HUDEP-2 (cell line): ENCODE results near the gene KCNJ11.
A peak's percentile ranks its signal among the peaks of the same experiment; 100 is the strongest.
"Not testable (repeated sequence)": the region's sequence is repeated elsewhere in the genome, so short reads cannot be mapped to it uniquely, and the experiment has no call there.

ENCODE experiments used
- DNase-seq, 76 experiments: peaks; one replicate each; lab custom pipeline; 2025; ENCODE audit not compliant: unreplicated experiment in 76 of 76; lab: John Stamatoyannopoulos, UW

KCNJ11 gene

DNA sequence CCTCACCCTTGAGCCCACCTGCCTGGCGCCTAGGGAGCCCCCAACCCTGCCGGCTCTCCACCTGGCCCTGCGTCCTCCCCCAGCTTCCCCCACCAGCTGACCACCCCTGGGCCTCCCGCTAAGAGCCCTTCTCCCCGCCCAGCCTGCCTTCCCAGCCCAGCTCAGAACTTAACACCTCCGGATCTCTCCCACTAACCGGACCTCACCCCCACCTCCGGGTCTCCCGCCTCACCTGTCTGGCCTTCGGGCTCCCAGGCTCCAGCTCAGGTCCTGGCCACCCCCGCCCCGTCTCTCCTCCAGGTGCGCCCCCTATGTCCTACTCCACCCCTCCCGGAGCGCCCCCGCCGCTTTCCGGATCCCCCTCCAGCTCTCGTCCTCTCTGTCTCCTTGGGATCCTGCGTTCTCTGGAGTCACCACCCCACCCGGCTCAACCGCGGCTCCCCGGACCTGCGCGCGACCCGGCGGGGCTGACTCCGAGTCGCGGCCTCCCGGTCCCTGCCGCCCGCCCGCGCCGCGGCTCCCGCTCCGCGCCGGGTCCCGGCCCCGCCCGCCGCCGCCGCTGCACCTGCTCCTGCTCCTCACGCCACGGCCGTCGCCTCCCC lies at the start of gene KCNJ11:
Gene KCNJ11 (minus strand): TSS at position 51 of the 602 bp plus-strand sequence. CDS start 568 bp downstream, outside the sequence.
- peak in 2 of 76 experiments; percentile 30 to 52 for DNase-seq

DNA sequence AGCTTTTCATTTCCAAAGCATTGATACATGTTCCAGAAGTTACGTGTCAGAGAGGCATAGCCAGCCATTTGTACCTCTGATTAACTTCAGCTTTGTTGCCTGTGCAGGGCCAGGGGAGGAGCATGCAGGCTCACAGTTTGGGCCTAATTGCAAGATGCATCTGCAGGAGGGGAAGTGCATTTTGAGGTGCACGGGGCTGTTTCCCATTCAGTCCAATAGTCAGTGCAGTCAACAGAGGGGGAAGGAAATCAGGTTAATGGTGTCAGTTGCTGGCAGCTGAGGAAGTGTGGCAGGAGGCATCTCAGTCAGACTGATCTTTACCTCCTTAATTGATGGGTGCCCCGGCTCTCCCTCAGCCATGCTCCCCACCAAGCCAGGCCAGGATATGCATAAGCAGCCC lies 48.9 kb upstream of the KCNJ11 start:
- no peak for DNase-seq

DNA sequence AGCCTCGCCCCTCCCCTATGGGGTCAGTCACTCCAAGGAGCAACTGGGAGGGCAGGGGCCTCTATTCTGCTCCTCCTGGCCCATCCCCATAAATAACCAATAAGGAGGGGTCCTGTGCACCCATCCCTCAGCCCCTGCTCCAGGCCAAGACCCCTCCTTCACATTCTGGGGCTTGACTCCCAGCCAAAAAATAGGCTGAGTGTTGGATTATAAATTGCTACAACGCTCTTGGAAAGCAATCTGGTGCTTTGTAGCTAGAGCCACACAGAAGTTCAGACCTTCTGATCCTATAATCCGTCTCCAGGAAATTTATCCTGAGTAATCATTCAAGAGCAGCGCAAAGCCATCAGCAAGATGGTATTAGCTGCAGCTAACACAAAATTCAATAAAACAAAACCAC lies 45.6 kb upstream of the KCNJ11 start:
- DNase-seq, result no peak

DNA sequence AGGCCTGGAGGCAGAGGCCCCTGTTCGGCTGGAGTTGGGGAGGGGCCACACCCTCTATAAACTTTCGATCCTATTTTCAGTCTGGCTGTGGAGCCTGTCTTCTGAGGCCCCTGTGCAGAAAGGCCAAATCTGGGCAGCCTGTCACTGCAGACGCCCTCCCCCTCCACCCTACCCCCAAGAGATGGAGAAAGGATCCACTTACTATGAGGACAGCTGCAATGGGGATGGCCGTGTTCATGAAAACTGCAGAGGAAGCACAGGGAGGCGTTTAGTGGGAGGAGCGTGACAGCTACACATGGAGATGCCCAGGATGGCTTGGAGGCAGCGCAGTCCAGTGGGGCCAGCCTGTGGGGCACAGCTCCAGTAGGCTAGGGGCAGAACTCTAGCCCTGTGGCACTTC lies 43.5 kb upstream of the KCNJ11 start:
- DNase-seq, result no peak

DNA sequence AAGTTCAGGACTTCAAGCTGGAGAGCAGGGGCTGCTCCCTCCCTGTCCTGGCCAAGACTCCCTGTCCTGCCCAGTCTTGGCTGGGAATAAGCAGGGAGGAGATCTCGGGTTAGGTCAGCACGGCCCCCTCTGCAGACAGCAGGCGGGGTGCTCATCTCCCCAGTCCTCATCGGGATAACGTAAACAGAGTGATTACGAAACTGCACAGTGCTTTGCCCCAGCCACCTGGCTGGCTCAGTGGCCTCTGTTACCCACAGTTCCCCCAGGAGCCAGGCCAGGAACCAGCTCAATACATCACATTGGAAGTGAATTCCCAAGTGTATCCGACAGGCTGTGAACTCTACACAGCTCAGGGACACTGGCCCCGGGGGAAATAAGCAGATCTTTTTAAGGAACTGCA lies 42.7 kb upstream of the KCNJ11 start:
- no peak for DNase-seq

DNA sequence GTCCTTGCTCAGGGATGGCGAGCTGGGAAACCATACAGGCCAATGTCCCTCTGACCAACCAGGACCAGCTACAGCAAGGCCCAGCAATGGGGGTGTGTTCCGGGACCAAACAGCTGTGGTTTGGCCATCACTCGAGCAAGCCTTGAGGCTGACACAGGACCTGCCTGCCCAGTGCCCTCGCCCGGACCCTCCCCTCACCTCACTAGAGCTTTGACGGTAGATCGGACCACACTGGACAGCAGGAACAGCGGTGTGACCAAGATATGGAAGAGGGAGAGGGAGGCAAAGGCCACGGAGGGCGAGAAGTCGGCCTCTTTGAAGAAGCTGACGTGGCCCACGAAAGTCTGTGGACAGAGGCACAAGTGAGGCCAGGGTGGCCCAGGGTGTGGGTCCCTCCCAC lies 42.2 kb upstream of the KCNJ11 start:
- no peak for DNase-seq

DNA sequence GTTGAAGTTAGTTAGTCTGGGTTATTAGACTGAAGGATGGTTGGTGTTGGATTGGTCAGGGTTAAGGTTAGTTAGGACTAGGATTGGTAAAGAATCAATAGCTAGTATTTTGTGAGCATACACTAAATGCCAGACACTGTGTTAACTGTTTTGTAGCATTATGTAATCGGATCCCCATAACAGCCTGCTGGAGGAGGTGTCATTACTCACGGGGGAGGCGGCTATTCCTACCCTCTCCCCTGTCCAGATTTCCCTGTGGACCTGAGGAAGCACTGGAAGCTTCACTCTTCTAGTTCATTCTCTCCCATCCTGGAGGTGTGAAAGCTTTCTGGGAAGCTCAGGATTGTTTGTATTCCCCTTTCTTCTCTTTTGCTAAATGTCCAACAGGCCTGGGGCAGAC lies 40.5 kb upstream of the KCNJ11 start:
- no peak for DNase-seq

DNA sequence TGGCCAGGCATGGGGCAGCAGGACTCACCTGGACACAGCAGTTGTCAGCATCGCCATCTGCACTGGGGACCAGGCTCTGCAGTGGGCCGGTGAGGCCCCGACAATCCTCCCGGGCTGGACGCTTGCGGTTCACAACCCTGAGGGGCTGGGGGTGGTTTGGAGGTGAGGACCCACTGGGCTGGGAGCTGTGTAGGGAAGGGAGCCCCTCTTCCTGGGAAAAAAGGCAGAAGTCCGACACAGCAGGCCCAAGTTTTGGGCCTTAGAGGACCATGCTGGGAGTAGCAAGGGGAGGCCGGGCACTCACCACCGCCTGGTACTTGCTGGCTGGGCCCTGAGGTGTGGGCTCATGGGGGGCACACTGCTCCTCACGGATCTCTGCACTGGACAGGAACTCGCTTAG lies 39.8 kb upstream of the KCNJ11 start:
- no peak for DNase-seq

DNA sequence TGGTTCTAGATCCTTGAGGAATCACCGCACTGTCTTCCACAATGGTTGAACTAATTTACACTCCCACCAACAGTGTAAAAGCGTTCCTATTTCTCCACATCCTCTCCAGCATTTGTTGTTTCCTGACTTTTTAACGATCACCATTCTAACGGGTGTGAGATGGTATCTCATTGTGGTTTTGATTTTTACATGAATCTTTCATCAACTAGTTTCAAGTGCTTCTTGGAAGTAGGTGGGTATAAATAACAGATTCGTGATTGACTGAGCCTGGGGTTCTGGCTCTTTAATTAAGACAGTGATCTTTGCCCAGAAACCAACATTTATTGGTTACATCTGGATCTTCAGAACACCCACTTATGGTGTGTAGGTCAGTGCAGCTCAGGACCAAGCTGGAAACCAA lies 37.8 kb upstream of the KCNJ11 start:
- DNase-seq, result not testable (repeated sequence)

DNA sequence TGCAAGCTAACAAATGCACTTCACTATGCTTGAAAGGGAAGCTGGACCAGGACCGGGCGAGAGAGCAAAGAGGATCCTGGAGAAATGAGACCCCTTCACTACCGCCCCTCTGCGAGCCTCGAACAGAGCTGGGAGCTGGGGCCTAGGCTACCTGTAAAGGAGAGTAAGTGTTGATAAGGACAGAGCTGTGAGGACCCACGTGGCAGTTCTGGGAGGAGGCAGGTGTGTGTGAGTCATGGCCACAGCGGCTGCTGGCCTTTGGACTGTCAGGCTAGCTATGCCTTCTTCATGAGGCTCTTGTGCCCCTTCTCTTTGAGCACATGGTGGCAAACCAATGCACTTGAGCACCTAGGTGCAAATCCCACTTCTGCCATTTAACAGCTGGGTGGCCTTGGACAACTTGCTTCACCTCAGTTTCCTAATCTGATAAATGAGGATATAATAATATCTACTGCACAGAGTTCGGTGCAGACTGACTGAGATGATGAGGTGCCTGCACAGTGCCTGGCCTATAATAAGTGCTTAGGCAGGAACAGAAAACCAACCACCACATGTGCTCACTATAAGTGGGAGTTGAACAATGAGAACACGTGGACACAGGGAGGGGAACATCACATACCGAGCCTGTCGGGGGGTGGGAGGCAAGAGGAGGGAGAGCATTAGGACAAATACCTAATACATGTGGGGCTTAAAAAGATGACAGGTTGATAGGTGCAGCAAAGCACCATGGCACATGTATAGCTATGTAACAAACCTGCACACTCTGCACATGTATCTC lies 35.3 kb upstream of the KCNJ11 start:
- DNase-seq, result no peak

DNA sequence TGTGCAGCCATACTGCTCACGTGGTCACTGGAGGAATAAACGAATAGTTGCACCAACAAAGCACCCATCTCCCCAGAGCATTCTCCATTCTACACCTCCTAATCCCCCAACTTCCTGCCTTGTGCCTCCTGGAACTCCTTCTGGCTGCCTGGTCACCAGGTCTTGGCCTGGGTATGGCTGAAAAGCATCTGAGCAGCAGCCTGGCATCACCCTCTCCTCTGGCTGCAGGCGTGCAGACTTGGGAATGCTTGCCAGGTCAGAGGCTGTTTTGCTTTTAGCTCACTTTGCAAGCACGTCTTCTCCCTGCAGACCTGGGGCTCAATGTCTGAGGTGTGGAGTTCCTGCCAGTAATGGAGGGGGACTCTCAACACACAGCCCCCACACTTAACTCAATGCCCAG lies 33.3 kb upstream of the KCNJ11 start:
- no peak for DNase-seq

DNA sequence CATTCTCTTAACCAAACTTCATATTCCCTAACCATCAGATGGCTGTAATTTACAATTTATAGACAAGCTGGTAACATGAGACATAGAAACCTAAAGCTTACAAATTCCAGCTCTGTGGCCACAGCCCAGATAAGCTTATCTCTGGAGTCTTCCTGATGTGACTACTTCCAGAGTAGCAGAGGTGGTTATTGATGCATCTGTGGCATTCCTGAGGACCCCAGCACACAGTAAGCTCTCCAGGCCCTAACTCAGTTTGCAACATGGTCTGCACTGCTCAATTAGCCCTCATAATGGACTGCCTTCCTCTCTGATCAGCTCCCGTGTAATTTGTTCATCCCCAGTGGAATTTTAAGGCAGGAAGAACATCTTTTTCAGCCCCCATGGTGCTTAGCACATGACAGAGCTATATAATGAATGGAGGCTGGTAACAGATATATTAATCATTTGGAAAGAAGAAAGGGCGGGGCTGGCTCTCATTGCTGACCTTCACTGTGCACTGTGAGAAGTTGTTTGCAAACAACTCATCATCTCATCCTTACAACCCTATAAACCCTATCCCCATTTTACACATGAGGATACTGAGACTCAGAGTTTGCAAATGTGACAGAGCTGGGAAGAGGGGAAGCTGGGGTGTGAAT lies 30.1 kb upstream of the KCNJ11 start:
- no peak for DNase-seq

DNA sequence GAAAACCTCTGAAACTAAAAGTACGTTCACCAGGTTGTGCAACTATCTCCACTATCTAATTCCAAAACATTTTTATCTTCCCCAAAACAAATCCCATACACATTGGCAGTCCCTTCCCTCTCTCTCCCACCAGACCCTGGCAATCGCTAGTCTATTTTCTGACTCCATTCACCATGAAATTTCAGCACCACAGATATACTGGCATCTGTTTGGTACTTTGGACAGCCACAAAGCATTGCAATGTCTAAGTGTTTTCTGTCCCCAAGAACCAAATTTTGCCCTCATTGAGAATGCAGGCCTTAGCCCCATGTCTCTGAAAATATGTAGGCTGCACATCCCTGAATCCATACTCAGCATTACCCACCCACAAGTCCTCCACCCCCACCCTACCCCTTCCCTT lies 28.0 kb upstream of the KCNJ11 start:
- DNase-seq, result no peak

DNA sequence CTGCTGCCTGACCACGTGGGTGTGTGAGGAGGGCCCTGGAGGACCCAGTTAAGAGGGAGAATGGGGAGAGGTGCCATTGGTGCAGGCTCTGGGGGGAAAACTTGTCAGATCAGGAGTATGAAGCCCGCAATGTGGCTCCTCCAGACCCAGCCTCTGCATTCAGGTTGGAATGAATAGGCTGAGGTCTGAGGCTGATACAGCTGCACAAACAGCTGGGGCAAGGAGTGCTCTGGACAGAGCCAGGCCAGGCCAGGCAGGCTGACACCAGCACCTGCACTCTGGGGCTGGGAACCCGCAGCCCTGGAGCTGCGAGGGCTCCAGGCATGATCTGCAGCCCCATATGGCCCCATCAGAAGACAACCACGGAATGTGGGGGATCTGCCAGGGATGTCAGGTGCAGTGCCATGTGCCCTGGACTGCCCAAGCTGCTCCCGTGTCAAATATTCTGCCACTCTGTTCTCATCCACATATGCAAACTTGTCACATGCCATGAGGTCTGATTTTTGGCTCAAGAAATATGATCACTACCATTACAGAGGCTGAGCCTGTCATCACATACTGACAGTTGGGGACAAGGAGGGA lies 27.2 kb upstream of the KCNJ11 start:
- no peak for DNase-seq

DNA sequence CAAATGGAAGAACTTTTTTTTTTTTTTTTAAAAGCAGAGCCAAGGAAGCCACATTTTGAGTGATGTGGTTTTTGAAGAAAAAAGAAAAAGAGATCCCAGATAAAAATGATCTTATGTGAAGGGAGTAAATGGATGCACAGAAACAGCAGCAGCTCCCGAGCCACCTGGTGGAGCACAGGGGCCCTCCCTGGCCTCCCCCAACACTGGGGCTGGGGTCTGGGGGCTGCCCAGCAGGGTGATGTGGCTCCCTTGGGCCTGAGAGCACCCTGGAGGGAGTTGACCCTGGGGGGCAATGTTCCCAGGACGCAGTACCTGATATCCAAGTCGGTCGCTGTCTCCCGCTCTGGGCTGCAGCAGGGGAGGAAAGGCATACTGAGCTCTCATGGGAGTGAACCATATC lies 26.5 kb upstream of the KCNJ11 start:
- DNase-seq, result no peak

DNA sequence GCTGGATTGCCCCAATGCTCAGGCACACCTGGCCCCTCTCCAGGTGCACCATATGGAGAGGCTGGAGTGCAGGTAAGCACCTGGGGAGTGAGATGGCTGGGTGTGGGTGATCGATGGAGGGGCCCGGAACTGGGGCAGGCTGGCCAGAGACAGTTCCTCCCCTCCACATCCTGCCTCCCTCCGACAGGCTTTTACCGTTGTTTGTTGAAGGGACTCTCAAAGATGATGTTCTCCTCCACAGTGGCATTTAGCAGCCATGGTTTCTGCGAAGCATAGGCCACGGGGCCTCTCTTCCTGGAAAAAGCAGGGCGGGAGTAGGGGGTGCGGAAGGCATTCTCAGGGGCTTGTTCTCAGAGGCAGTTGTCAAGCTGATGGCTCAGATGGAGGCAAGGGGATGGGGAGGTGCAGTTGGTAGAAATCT lies 25.9 kb upstream of the KCNJ11 start:
- DNase-seq, result no peak

DNA sequence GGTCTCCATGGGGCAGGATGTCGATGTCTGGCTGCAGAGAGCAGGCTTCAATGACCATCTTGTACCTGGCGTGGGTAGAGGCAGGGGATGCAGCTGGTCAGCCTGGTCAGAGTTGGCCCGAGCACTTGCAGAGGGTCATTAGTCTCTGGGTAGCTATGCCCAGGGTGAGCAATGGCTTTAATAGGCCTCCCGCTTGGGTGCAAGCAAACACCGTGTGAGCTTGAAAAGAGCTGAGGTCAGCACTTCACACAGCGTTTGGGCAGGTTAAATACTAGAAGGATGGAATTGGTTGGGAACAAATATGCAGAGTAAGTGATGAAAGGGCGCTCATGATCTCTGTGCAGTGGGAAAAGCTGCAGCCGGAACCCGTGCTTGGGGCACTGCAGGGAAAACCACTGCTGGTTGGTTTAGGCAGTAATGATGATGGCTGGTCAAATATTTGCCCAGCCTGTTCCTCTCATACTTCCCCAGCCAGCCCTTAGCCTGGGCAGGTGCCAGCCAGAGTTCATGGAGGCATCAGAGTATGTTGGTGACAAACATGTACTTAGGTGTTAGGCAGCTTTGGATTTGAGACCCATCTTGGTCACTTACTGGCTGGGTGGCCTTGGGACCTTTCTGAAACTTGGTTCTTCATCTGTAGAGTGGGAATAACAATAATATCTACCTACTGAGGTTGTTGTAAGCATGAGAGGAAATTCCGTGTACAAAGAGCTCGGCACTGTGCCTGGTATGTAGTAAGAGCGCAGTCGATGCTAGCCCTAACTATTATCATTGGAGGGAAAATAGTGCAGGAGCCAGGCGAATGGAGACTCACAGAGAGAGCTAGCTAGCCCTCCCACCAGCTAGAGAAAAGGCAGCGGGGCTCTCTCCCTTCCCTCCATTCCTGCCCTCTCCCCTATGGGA lies 25.2 kb upstream of the KCNJ11 start:
- DNase-seq, result no peak

DNA sequence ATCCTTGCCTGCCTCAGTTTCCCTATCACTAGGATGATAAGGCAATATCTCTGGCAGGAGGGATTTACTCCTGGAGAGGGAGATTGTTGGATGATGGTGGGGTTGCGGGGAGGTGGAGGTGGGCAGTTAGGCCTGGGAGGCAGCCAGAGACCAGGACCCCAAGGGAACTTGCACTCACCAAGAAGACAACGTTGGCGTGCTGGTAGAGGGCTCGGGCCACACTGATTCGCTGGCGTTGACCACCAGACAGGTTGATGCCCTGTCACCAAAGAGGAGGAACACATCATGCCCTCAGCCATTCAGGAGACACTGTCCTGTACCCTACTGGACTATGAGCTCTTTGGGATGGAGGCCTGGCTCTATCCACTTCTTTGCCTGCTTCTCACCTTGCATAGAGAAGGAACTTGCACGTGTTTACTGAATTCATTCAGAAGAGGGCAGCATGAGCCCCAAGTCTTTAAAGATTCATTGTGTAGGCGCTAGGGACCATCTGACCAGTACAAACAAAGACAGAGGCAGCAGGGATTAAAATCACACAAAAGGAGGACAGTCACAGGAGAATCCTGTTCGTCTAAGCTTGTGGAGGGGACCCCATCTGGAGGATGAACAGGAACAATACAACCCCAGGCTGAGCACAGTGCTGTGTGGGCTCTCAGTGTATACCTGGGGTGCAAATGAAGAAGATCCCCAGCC lies 24.2 kb upstream of the KCNJ11 start:
- DNase-seq, result no peak

DNA sequence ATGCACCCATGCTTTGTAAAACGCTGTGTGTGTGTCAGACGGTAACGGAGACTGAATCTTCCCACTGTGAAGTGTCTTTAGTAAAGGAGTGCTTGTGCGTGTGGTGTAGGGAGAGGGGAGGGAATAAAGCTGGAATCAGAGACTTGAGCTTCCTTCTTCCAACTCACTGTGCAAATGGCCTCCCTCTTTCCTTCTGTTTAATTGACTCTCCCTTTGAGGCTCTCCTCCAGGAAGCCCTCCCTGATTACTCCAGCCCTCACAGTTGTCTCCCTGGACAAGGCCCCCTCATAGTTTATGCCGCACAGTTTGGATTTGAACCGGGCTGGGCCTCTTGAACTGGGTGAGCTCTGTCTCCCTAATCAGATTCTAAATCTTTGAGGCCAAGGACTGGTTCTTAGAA lies 23.0 kb upstream of the KCNJ11 start:
- no peak for DNase-seq
